ENCODE measurements around the gene NEFH.

Gene NEFH

DNA sequence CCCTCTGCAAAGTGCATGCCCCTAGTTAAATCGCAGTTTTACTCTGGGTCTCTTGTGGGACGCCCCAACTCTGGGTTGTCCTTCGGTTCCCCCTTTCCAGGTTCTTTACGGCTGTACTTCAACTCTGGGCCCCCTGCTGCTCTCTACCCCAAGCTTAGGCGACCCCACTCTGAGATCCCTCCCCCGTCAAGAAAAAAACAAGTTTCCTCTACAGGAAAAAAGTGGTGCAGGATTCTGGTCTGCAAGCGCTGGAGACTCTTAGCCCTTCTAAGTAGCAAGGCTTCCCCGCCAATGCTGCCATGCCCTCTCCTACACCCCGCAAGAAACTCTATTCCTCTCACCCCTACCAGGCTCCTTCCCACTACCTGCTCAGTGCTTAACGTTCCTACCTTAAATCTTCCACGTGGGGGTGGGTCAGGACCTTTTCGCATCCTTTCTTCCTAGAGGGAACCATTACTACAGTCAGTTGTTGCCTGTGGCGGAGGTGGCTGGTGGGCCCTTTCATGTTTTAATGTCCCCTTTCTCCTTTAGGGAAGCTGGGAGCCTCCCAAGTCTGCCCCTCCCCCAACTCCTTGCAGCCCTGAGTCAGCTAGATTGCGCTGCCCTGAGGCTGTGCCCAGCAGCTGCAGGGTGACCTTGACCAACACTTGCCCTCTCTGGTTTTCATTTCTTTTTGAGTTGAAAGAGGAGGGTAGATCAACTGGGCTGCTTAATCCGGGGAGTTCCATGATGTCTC is 1.4 kb downstream of the NEFH start:
- no peak for DNase-seq (ENCODE audit: low read depth)
- H3K4me3 ChIP-seq (ENCODE audit: low read depth, low read length): peak overlapping the region; percentile 26
- in situ Hi-C loops (cut with HindIII; ENCODE audit: low sequenced_read_pairs): no loop called here
- TF ChIP-seq, protein P1, sequence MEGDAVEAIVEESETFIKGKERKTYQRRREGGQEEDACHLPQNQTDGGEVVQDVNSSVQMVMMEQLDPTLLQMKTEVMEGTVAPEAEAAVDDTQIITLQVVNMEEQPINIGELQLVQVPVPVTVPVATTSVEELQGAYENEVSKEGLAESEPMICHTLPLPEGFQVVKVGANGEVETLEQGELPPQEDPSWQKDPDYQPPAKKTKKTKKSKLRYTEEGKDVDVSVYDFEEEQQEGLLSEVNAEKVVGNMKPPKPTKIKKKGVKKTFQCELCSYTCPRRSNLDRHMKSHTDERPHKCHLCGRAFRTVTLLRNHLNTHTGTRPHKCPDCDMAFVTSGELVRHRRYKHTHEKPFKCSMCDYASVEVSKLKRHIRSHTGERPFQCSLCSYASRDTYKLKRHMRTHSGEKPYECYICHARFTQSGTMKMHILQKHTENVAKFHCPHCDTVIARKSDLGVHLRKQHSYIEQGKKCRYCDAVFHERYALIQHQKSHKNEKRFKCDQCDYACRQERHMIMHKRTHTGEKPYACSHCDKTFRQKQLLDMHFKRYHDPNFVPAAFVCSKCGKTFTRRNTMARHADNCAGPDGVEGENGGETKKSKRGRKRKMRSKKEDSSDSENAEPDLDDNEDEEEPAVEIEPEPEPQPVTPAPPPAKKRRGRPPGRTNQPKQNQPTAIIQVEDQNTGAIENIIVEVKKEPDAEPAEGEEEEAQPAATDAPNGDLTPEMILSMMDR (IDR thresholded peaks at IDR 0.05; ENCODE audit: low read depth, low read length, missing control alignments): no peak

DNA sequence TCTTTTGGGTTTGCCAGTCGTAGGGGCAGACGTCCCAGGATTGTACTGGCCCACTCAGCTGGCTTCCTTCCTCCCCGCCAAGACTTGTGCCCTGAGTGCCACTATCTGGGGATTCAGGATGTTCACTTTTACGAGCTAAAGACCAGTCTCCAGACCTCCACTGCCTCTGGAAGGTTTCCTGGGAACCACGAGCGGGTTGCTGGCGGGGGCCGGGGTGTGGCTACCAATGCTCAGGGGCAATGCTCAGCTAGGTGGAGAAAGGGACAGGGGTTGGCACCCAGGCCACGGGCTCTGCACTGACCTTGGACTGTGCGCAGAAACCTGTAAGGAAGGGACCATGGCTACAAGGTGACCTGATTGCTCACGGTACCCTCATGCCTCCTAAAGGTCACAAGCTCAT is 2.2 kb downstream of the NEFH start:
- TF ChIP-seq, protein P1 (IDR thresholded peaks at IDR 0.05; ENCODE audit: low read depth, low read length, missing control alignments): no peak
- in situ Hi-C loops (cut with HindIII; ENCODE audit: low sequenced_read_pairs): no loop called here
- DNase-seq (ENCODE audit: low read depth): no peak
- H3K4me3 ChIP-seq (ENCODE audit: low read depth, low read length): no peak overlapping the region

DNA sequence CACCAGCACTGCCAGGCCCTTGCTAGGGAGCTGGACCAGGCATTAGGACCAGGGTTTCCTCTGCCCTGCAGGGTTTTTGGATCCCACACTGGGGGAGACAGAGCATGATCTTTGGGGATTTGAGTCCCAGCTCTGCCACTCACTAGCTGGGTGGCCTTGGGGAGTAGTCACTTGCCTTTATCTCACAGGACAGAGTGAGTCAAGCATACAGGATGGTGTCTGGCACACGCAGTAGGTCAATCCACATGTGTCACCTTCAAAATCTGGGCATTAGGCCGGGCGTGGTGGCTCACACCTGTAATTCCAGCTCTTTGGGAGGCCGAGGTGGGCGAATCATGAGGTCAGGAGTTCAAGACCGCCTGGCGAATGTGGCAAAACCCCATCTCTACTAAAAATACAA is 2.7 kb downstream of the NEFH start:
- in situ Hi-C loops (cut with HindIII; ENCODE audit: low sequenced_read_pairs): no loop called here
- DNase-seq (ENCODE audit: low read depth): no peak
- TF ChIP-seq, protein P1 (IDR thresholded peaks at IDR 0.05; ENCODE audit: low read depth, low read length, missing control alignments): no peak
- H3K4me3 ChIP-seq (ENCODE audit: low read depth, low read length): no peak overlapping the region

DNA sequence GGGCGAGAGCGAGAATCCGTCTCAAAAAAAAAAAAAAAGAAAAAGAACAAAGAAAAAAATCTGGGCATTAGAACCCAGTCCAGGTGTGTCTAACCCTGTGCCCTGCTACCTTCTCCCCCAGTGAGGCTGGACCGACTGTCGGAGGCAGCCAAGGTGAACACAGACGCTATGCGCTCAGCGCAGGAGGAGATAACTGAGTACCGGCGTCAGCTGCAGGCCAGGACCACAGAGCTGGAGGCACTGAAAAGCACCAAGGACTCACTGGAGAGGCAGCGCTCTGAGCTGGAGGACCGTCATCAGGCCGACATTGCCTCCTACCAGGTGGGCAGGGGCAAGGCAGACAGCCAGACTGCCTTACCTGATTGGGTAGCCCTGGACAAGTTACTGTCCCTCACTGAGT is 3.2 kb downstream of the NEFH start:
- DNase-seq (ENCODE audit: low read depth): no peak
- H3K4me3 ChIP-seq (ENCODE audit: low read depth, low read length): no peak overlapping the region
- TF ChIP-seq, protein P1 (IDR thresholded peaks at IDR 0.05; ENCODE audit: low read depth, low read length, missing control alignments): no peak
- in situ Hi-C loops (cut with HindIII; ENCODE audit: low sequenced_read_pairs): no loop called here

DNA sequence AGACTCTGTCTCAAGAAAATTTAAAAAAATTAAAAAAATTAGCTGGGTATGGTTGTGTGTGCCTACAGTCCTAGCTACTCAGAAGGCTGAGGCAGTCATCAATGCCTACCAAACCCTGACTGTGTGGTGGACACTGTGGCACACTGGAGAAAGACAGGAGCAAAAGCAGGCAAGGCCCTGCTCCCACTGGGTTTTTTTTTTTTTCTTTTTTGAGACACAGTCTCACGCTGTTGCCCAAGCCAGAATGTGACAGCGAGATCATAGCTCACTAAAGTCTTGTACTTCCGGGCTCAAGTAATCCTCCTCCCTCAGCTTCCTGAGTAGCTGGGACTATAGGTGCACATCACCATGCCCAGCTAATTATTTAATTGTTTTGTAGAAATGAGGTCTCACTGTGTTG is 4.6 kb downstream of the NEFH start:
- DNase-seq (ENCODE audit: low read depth): no peak
- H3K4me3 ChIP-seq (ENCODE audit: low read depth, low read length): no peak overlapping the region
- TF ChIP-seq, protein P1 (IDR thresholded peaks at IDR 0.05; ENCODE audit: low read depth, low read length, missing control alignments): no peak
- in situ Hi-C loops (cut with HindIII; ENCODE audit: low sequenced_read_pairs): no loop called here

DNA sequence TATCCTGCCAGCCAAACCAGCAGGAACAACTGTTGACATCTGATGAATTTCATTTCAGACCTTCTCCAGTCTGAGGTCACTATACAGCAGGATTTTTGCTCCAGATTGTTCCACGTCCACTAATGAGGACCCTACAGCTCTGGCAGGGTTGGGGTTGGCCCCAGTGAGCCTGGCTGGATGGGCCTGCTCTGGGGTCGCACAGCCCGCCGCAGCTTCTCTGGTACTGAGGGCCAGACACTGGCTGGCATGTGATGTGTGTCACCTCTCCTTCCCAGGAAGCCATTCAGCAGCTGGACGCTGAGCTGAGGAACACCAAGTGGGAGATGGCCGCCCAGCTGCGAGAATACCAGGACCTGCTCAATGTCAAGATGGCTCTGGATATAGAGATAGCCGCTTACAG is 5.4 kb downstream of the NEFH start:
- in situ Hi-C loops (cut with HindIII; ENCODE audit: low sequenced_read_pairs): no loop called here
- no peak for DNase-seq (ENCODE audit: low read depth)
- no peak overlapping the region for H3K4me3 ChIP-seq (ENCODE audit: low read depth, low read length)
- TF ChIP-seq, protein P1 (IDR thresholded peaks at IDR 0.05; ENCODE audit: low read depth, low read length, missing control alignments): no peak

Measured in astrocyte of the cerebellum (primary cell).